HEK293 (cell line): Measurements from ENCODE around the gene GRAMD1B.
A peak's percentile ranks its signal among the peaks of the same experiment; 100 is the strongest.

Experiments used
- BCL11B ChIP-seq: fragments of 450-650 bp; formaldehyde crosslinking; IDR thresholded peaks from 2 replicates; pipeline ENCODE4 v1.5.1; 2016; ENCODE audit warnings: low read depth, missing biosample characterization, missing genetic modification characterization
- CTCF ChIP-seq: fragments of 450-650 bp; formaldehyde crosslinking; IDR thresholded peaks from 2 replicates; pipeline ENCODE4 v1.5.1; 2016; ENCODE audit warnings: missing biosample characterization, missing genetic modification characterization
- EGR2 ChIP-seq: fragments of 450-650 bp; formaldehyde crosslinking; IDR thresholded peaks from 2 replicates; pipeline ENCODE4 v1.5.1; 2016; ENCODE audit warnings: low read depth, missing biosample characterization, missing genetic modification characterization
- KLF16 ChIP-seq: fragments of 450-650 bp; formaldehyde crosslinking; IDR thresholded peaks from 2 replicates; pipeline ENCODE4 v1.5.1; 2017; ENCODE audit warnings: missing biosample characterization, missing genetic modification characterization
- KLF8 ChIP-seq: fragments of 450-650 bp; formaldehyde crosslinking; IDR thresholded peaks from 2 replicates; pipeline ENCODE4 v1.5.1; 2016; ENCODE audit warnings: missing biosample characterization, missing genetic modification characterization
- OVOL3 ChIP-seq: fragments of 450-650 bp; formaldehyde crosslinking; IDR thresholded peaks from 2 replicates; pipeline ENCODE4 v1.5.1; 2016; ENCODE audit warnings: missing biosample characterization, missing genetic modification characterization
- PBX3 ChIP-seq: sonication (generic); formaldehyde crosslinking; IDR thresholded peaks from 2 replicates; pipeline ENCODE4 v1.8.1; 2022; ENCODE audit warnings: mild to moderate bottlenecking, moderate library complexity, missing genetic modification reagents
- REST ChIP-seq: fragments of 450-650 bp; formaldehyde crosslinking; IDR thresholded peaks from 2 replicates; pipeline ENCODE4 v1.5.1; 2016; ENCODE audit warnings: missing biosample characterization, missing genetic modification characterization
- WT1 ChIP-seq: fragments of 450-650 bp; formaldehyde crosslinking; IDR thresholded peaks from 2 replicates; pipeline ENCODE4 v1.5.1; 2016; ENCODE audit warnings: missing biosample characterization, missing genetic modification characterization
- YY2 ChIP-seq: fragments of 450-650 bp; formaldehyde crosslinking; IDR thresholded peaks from 2 replicates; pipeline ENCODE4 v1.5.1; 2016; ENCODE audit warnings: missing biosample characterization, missing genetic modification characterization
- ZBTB10 ChIP-seq: fragments of 450-650 bp; formaldehyde crosslinking; IDR thresholded peaks from 2 replicates; pipeline ENCODE4 v1.5.1; 2016; ENCODE audit warnings: missing biosample characterization, missing genetic modification characterization
- ZBTB17 ChIP-seq: fragments of 450-650 bp; formaldehyde crosslinking; IDR thresholded peaks from 2 replicates; pipeline ENCODE4 v1.5.1; 2016; ENCODE audit warnings: missing biosample characterization, missing genetic modification characterization
- ZBTB20 ChIP-seq: fragments of 450-650 bp; formaldehyde crosslinking; IDR thresholded peaks from 2 replicates; pipeline ENCODE4 v1.5.1; 2016; ENCODE audit warnings: missing biosample characterization, missing genetic modification characterization
- ZBTB21 ChIP-seq: fragments of 450-650 bp; formaldehyde crosslinking; IDR thresholded peaks from 2 replicates; pipeline ENCODE4 v1.5.1; 2017; ENCODE audit warnings: missing biosample characterization, missing genetic modification characterization
- ZBTB6 ChIP-seq: fragments of 450-650 bp; formaldehyde crosslinking; IDR thresholded peaks from 2 replicates; pipeline ENCODE4 v1.5.1; 2017; ENCODE audit warnings: missing biosample characterization, missing genetic modification characterization
- ZNF157 ChIP-seq: fragments of 450-650 bp; formaldehyde crosslinking; IDR thresholded peaks from 2 replicates; pipeline ENCODE4 v1.5.1; 2016; ENCODE audit warnings: missing biosample characterization, missing genetic modification characterization
- ZNF24 ChIP-seq: fragments of 450-650 bp; formaldehyde crosslinking; IDR thresholded peaks from 2 replicates; pipeline ENCODE4 v1.5.1; 2016; ENCODE audit warnings: missing biosample characterization, missing genetic modification characterization
- ZNF311 ChIP-seq: fragments of 450-650 bp; formaldehyde crosslinking; IDR thresholded peaks from 2 replicates; pipeline ENCODE4 v1.5.1; 2017; ENCODE audit warnings: missing biosample characterization, missing genetic modification characterization, borderline replicate concordance
- ZNF335 ChIP-seq: fragments of 450-650 bp; formaldehyde crosslinking; conservative IDR thresholded peaks from 2 replicates; pipeline ENCODE4 v1.5.1; 2016; ENCODE audit warnings: missing biosample characterization, missing genetic modification characterization
- ZNF350 ChIP-seq: fragments of 450-650 bp; formaldehyde crosslinking; IDR thresholded peaks from 2 replicates; pipeline ENCODE4 v1.5.0; 2017; ENCODE audit warnings: missing biosample characterization, mild to moderate bottlenecking, missing genetic modification characterization
- ZNF362 ChIP-seq: fragments of 450-650 bp; formaldehyde crosslinking; IDR thresholded peaks from 2 replicates; pipeline ENCODE4 v1.5.1; 2016; ENCODE audit warnings: missing biosample characterization, missing genetic modification characterization
- ZNF433 ChIP-seq: fragments of 450-650 bp; formaldehyde crosslinking; IDR thresholded peaks from 2 replicates; pipeline ENCODE4 v1.5.1; 2016; ENCODE audit warnings: missing biosample characterization, missing genetic modification characterization, low read depth
- ZNF501 ChIP-seq: fragments of 450-650 bp; formaldehyde crosslinking; IDR thresholded peaks from 2 replicates; pipeline ENCODE4 v1.5.1; 2016; ENCODE audit warnings: missing biosample characterization, missing genetic modification characterization
- ZNF530 ChIP-seq: fragments of 450-650 bp; formaldehyde crosslinking; IDR thresholded peaks from 2 replicates; pipeline ENCODE4 v1.5.1; 2016; ENCODE audit warnings: low read depth, missing biosample characterization, missing genetic modification characterization
- ZNF610 ChIP-seq: fragments of 450-650 bp; formaldehyde crosslinking; IDR thresholded peaks from 2 replicates; pipeline ENCODE4 v1.5.1; 2016; ENCODE audit warnings: missing biosample characterization, missing genetic modification characterization, borderline replicate concordance
- ZNF629 ChIP-seq: fragments of 450-650 bp; formaldehyde crosslinking; IDR thresholded peaks from 2 replicates; pipeline ENCODE4 v1.5.1; 2017; ENCODE audit warnings: missing biosample characterization, missing genetic modification characterization
- ZNF777 ChIP-seq: fragments of 450-650 bp; formaldehyde crosslinking; IDR thresholded peaks from 2 replicates; pipeline ENCODE4 v1.5.1; 2017; ENCODE audit warnings: missing biosample characterization, missing genetic modification characterization, borderline replicate concordance
- ZXDB ChIP-seq: fragments of 450-650 bp; formaldehyde crosslinking; IDR thresholded peaks from 2 replicates; pipeline ENCODE4 v1.5.1; 2016; ENCODE audit warnings: missing biosample characterization, missing genetic modification characterization

The GRAMD1B gene

GRCh38 chr11:123653827-123654565 lies 223.9 kb downstream of the GRAMD1B start (continued):
- TF ChIP-seq REST (peak; percentile 98), ZNF335 (peak; percentile 88), ZBTB10 (tag by site-specific recombination) (0 out of 2 replicates have a peak, but pooled peaks have one; percentile 28), ZNF530 (tag by site-specific recombination) (no peak), WT1 (tag by site-specific recombination) (no peak), ZNF157 (tag by site-specific recombination) (no peak), EGR2 (tag by site-specific recombination) (no peak), ZNF433 (tag by site-specific recombination) (no peak), ZNF362 (tag by site-specific recombination) (no peak), KLF16 (tag by site-specific recombination) (peak; percentile 42; the same call in 1 of the 2 replicates), ZBTB20 (peak; percentile 82), ZNF610 (tag by site-specific recombination) (peak; percentile 46; the same call in 1 of the 2 replicates), ZNF350 (tag by site-specific recombination) (no peak), ZBTB21 (tag by site-specific recombination) (no peak), OVOL3 (no peak), CTCF (tag by site-specific recombination) (peak; percentile 41; the same call in 1 of the 2 replicates), ZBTB6 (no peak), ZNF629 (tag by site-specific recombination) (no peak), PBX3 (CRISPR knock-in tag) (peak; percentile 23; the same call in 1 of the 2 replicates), ZNF311 (no peak), ZBTB17 (peak; percentile 64), ZNF501 (tag by site-specific recombination) (no peak), ZNF24 (no peak), ZXDB (peak; percentile 41; the same call in 1 of the 2 replicates), KLF8 (0 out of 2 replicates have a peak, but pooled peaks have one; percentile 36), ZNF777 (tag by site-specific recombination) (peak; percentile 99), YY2 (no peak), BCL11B (tag by site-specific recombination) (no peak)
